GM13977 (cell line): Measurements from ENCODE around the gene EIF4B.

Source experiments
- DNase-seq: peaks from one replicate; pipeline ENCODE4 v3.0.0; 2012; ENCODE audit warnings: low spot score
- CTCF ChIP-seq: IDR thresholded peaks from 2 replicates; pipeline ENCODE4 v1.5.1; 2012; ENCODE audit warnings: mild to moderate bottlenecking, control low read depth; ENCODE audit not compliant: insufficient read depth; ENCODE audit errors: extremely low read depth, missing control alignments
- in situ Hi-C: fragments of 300-500 bp; cut with MboI; formaldehyde crosslinking; loops from one replicate; pipeline ENCODE4 v1.12.0; 2022; ENCODE audit warnings: low sequenced_read_pairs, low pct_unique_long_range_greater_than_20kb, mixed read lengths, inconsistent platforms; ENCODE audit not compliant: unreplicated experiment

The EIF4B gene

GRCh38 chr12:52969828-52970569, 36.3 kb upstream of the EIF4B start:
- in situ Hi-C loops, result no loop called here
- no peak for DNase-seq
- TF ChIP-seq CTCF, result no peak

- TF ChIP-seq CTCF, result no peak
- DNase-seq, result no peak
- in situ Hi-C loops, result no loop called here
Observed at GRCh38 chr12:52971679-52972329, 34.5 kb upstream of the EIF4B start.

- in situ Hi-C loops, result loop anchor here (5.0 to 25.0 kb wide), 3 partner anchors 88 to 588 kb away; partner anchors contain the start of gene KRT84
- TF ChIP-seq CTCF, result no peak
- no peak for DNase-seq
Observed at GRCh38 chr12:52975204-52975603, 31.1 kb upstream of the EIF4B start.

- in situ Hi-C loops, result loop anchor here (5.0 to 25.0 kb wide), 3 partner anchors 89 to 589 kb away; partner anchors contain the start of gene KRT84
- no peak for DNase-seq
- no peak for TF ChIP-seq CTCF
Observed at GRCh38 chr12:52975820-52976573, 30.3 kb upstream of the EIF4B start.

- no peak for DNase-seq
- in situ Hi-C loops, result loop anchor here (5.0 to 25.0 kb wide), 3 partner anchors 89 to 589 kb away; partner anchors contain the start of gene KRT84
- TF ChIP-seq CTCF, result no peak
Observed at GRCh38 chr12:52976574-52977071, 29.6 kb upstream of the EIF4B start.

- no peak for TF ChIP-seq CTCF
- no peak for DNase-seq
- in situ Hi-C loops, result loop anchor here (5.0 to 25.0 kb wide), 3 partner anchors 90 to 590 kb away; partner anchors contain the start of gene KRT84
Observed at GRCh38 chr12:52977170-52977569, 29.1 kb upstream of the EIF4B start.
